ENCODE measurements around the gene PRKCA.

PRKCA gene

GRCh38 chr17:66373944-66374817, 71.8 kb downstream of the PRKCA start:
- TF ChIP-seq YY1 (IDR thresholded peaks at IDR 0.05; ENCODE audit: insufficient read depth, insufficient read length): no peak
- H3K9me3 ChIP-seq (ENCODE audit: insufficient read depth, low read length): no peaks in the 10 kb centered on the region
- H3K36me3 ChIP-seq (ENCODE audit: insufficient read depth, insufficient read length, low read length): no peaks in the 10 kb centered on the region
- no peak for DNase-seq (ENCODE audit: low read depth, low spot score)
- H3K9ac ChIP-seq (ENCODE audit: insufficient read length, low read depth): no peak overlapping the region
- peaks cover 6% of the 10 kb centered on the region for H3K4me1 ChIP-seq (ENCODE audit: insufficient read depth, insufficient read length)
- H3K27me3 ChIP-seq (ENCODE audit: insufficient read depth, insufficient read length): no peaks in the 10 kb centered on the region
- no peak overlapping the region for H3K4me3 ChIP-seq (ENCODE audit: insufficient read length, low read depth)

GRCh38 chr17:66375121-66375520, 72.7 kb downstream of the PRKCA start:
- peaks cover 6% of the 10 kb centered on the region for H3K4me1 ChIP-seq (ENCODE audit: insufficient read depth, insufficient read length)
- no peak overlapping the region for H3K4me3 ChIP-seq (ENCODE audit: insufficient read length, low read depth)
- no peaks in the 10 kb centered on the region for H3K36me3 ChIP-seq (ENCODE audit: insufficient read depth, insufficient read length, low read length)
- no peaks in the 10 kb centered on the region for H3K9me3 ChIP-seq (ENCODE audit: insufficient read depth, low read length)
- H3K9ac ChIP-seq (ENCODE audit: insufficient read length, low read depth): no peak overlapping the region
- TF ChIP-seq YY1 (IDR thresholded peaks at IDR 0.05; ENCODE audit: insufficient read depth, insufficient read length) (no peak), ZNF274 (IDR thresholded peaks at IDR 0.05; ENCODE audit: low read depth, low read length) (no peak)
- DNase-seq (ENCODE audit: low read depth, low spot score): no peak
- no peaks in the 10 kb centered on the region for H3K27me3 ChIP-seq (ENCODE audit: insufficient read depth, insufficient read length)

GRCh38 chr17:66378296-66378695, 75.9 kb downstream of the PRKCA start:
- H3K36me3 ChIP-seq (ENCODE audit: insufficient read depth, insufficient read length, low read length): no peaks in the 10 kb centered on the region
- TF ChIP-seq YY1 (IDR thresholded peaks at IDR 0.05; ENCODE audit: insufficient read depth, insufficient read length) (no peak), ZNF274 (IDR thresholded peaks at IDR 0.05; ENCODE audit: low read depth, low read length) (no peak), SUZ12 (IDR thresholded peaks at IDR 0.05; ENCODE audit: extremely low read depth, insufficient read depth, insufficient read length) (no peak)
- no peak overlapping the region for H3K9ac ChIP-seq (ENCODE audit: insufficient read length, low read depth)
- H3K9me3 ChIP-seq (ENCODE audit: insufficient read depth, low read length): no peaks in the 10 kb centered on the region
- no peaks in the 10 kb centered on the region for H3K27me3 ChIP-seq (ENCODE audit: insufficient read depth, insufficient read length)
- no peak overlapping the region for H3K4me3 ChIP-seq (ENCODE audit: insufficient read length, low read depth)
- H3K4me1 ChIP-seq (ENCODE audit: insufficient read depth, insufficient read length): peaks cover 6% of the 10 kb centered on the region
- no peak for DNase-seq (ENCODE audit: low read depth, low spot score)

- no peak overlapping the region for H3K4me3 ChIP-seq (ENCODE audit: insufficient read length, low read depth)
- H3K27me3 ChIP-seq (ENCODE audit: insufficient read depth, insufficient read length): no peaks in the 10 kb centered on the region
- H3K9ac ChIP-seq (ENCODE audit: insufficient read length, low read depth): no peak overlapping the region
- no peaks in the 10 kb centered on the region for H3K36me3 ChIP-seq (ENCODE audit: insufficient read depth, insufficient read length, low read length)
- H3K4me1 ChIP-seq (ENCODE audit: insufficient read depth, insufficient read length): no peaks in the 10 kb centered on the region
- TF ChIP-seq SUZ12 (IDR thresholded peaks at IDR 0.05; ENCODE audit: extremely low read depth, insufficient read depth, insufficient read length): no peak
- TF ChIP-seq YY1 (IDR thresholded peaks at IDR 0.05; ENCODE audit: insufficient read depth, insufficient read length): no peak
- no peak for TF ChIP-seq ZNF274 (IDR thresholded peaks at IDR 0.05; ENCODE audit: low read depth, low read length)
- no peak for DNase-seq (ENCODE audit: low read depth, low spot score)
- no peaks in the 10 kb centered on the region for H3K9me3 ChIP-seq (ENCODE audit: insufficient read depth, low read length)
These were observed 77.1 kb downstream of the PRKCA start for GRCh38 chr17:66379544-66379943.

- DNase-seq (ENCODE audit: low read depth, low spot score): no peak
- TF ChIP-seq ZNF274 (IDR thresholded peaks at IDR 0.05; ENCODE audit: low read depth, low read length) (no peak), YY1 (IDR thresholded peaks at IDR 0.05; ENCODE audit: insufficient read depth, insufficient read length) (no peak), SUZ12 (IDR thresholded peaks at IDR 0.05; ENCODE audit: extremely low read depth, insufficient read depth, insufficient read length) (no peak)
- Histone ChIP-seq H3K4me1 (ENCODE audit: insufficient read depth, insufficient read length) (no peaks in the 10 kb centered on the region), H3K9me3 (ENCODE audit: insufficient read depth, low read length) (no peaks in the 10 kb centered on the region), H3K27me3 (ENCODE audit: insufficient read depth, insufficient read length) (no peaks in the 10 kb centered on the region), H3K4me3 (ENCODE audit: insufficient read length, low read depth) (no peak overlapping the region), H3K9ac (ENCODE audit: insufficient read length, low read depth) (no peak overlapping the region), H3K36me3 (ENCODE audit: insufficient read depth, insufficient read length, low read length) (no peaks in the 10 kb centered on the region)
These were observed 77.6 kb downstream of the PRKCA start for GRCh38 chr17:66379996-66380395.

GRCh38 chr17:66381701-66382362, 79.4 kb downstream of the PRKCA start:
- no peaks in the 10 kb centered on the region for H3K9me3 ChIP-seq (ENCODE audit: insufficient read depth, low read length)
- no peak overlapping the region for H3K9ac ChIP-seq (ENCODE audit: insufficient read length, low read depth)
- H3K4me3 ChIP-seq (ENCODE audit: insufficient read length, low read depth): no peak overlapping the region
- H3K27me3 ChIP-seq (ENCODE audit: insufficient read depth, insufficient read length): no peaks in the 10 kb centered on the region
- H3K4me1 ChIP-seq (ENCODE audit: insufficient read depth, insufficient read length): no peaks in the 10 kb centered on the region
- no peak for TF ChIP-seq SUZ12 (IDR thresholded peaks at IDR 0.05; ENCODE audit: extremely low read depth, insufficient read depth, insufficient read length)
- no peak for TF ChIP-seq ZNF274 (IDR thresholded peaks at IDR 0.05; ENCODE audit: low read depth, low read length)
- TF ChIP-seq YY1 (IDR thresholded peaks at IDR 0.05; ENCODE audit: insufficient read depth, insufficient read length): no peak
- DNase-seq (ENCODE audit: low read depth, low spot score): no peak
- H3K36me3 ChIP-seq (ENCODE audit: insufficient read depth, insufficient read length, low read length): no peaks in the 10 kb centered on the region

- no peaks in the 10 kb centered on the region for H3K9me3 ChIP-seq (ENCODE audit: insufficient read depth, low read length)
- no peaks in the 10 kb centered on the region for H3K27me3 ChIP-seq (ENCODE audit: insufficient read depth, insufficient read length)
- no peaks in the 10 kb centered on the region for H3K36me3 ChIP-seq (ENCODE audit: insufficient read depth, insufficient read length, low read length)
- H3K4me3 ChIP-seq (ENCODE audit: insufficient read length, low read depth): no peak overlapping the region
- no peaks in the 10 kb centered on the region for H3K4me1 ChIP-seq (ENCODE audit: insufficient read depth, insufficient read length)
- H3K9ac ChIP-seq (ENCODE audit: insufficient read length, low read depth): no peak overlapping the region
- TF ChIP-seq SUZ12 (IDR thresholded peaks at IDR 0.05; ENCODE audit: extremely low read depth, insufficient read depth, insufficient read length) (no peak), YY1 (IDR thresholded peaks at IDR 0.05; ENCODE audit: insufficient read depth, insufficient read length) (no peak), ZNF274 (IDR thresholded peaks at IDR 0.05; ENCODE audit: low read depth, low read length) (no peak)
- no peak for DNase-seq (ENCODE audit: low read depth, low spot score)
These were observed 80.9 kb downstream of the PRKCA start for GRCh38 chr17:66383333-66383732.

Measured in NT2/D1 (cell line).